Measurements from ENCODE around the gene RAB6B.

Gene RAB6B

DNA sequence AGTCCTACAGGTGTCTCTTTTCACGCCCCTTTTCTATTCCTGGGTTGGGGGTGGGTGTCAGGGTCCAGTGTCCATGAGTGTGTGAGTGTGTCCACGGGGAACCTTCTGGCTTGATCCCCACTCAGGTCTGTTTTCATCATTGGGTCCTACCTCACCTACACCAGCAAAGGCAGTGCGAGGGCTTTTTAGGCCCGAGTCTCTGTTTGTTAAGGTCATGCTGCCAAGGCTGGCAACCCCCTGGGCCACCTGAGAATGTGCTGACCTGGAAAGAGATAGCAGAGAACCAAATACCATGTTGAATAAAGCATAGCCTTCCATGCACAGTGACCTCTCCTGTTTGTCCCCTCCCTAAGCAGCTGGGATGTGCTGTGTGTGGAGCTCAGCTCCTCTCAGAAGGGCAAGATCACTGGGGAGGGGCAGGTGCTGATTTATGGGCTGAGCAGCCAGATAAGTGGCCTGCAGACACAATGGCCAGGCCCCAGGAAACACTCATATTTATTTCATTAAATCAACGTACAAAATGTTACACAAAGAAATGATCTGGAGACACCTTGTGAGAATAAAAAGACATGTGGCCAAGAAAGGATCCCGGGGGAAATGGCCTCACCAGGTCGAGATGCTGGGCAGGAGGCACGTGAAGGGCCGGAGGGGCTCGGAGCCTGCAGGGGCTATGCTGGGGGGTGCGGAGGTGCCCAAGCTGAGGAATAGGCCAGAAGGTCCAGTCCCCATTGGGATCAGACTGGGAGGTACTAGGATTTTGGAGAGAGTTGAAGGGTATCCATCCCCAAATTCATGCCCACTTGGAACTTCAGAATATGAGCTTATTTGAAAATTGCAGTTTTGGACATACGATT is 36.1 kb downstream of the RAB6B start (continued):
- no peak for TF ChIP-seq TCF4 (CRISPR knock-in tag; IDR thresholded peaks at IDR 0.05; ENCODE audit: borderline replicate concordance)
- no peak for TF ChIP-seq CSDC2 (CRISPR knock-in tag; IDR thresholded peaks at IDR 0.05)
- TF ChIP-seq, protein P1, sequence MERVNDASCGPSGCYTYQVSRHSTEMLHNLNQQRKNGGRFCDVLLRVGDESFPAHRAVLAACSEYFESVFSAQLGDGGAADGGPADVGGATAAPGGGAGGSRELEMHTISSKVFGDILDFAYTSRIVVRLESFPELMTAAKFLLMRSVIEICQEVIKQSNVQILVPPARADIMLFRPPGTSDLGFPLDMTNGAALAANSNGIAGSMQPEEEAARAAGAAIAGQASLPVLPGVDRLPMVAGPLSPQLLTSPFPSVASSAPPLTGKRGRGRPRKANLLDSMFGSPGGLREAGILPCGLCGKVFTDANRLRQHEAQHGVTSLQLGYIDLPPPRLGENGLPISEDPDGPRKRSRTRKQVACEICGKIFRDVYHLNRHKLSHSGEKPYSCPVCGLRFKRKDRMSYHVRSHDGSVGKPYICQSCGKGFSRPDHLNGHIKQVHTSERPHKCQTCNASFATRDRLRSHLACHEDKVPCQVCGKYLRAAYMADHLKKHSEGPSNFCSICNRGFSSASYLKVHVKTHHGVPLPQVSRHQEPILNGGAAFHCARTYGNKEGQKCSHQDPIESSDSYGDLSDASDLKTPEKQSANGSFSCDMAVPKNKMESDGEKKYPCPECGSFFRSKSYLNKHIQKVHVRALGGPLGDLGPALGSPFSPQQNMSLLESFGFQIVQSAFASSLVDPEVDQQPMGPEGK (CRISPR knock-in tag; IDR thresholded peaks at IDR 0.05; ENCODE audit: borderline replicate concordance) = no peak
- no peak for TF ChIP-seq BACH2 (CRISPR knock-in tag; IDR thresholded peaks at IDR 0.05; ENCODE audit: borderline replicate concordance)
- no peak for TF ChIP-seq OSR1 (CRISPR knock-in tag; IDR thresholded peaks at IDR 0.05)
- TF ChIP-seq ZFP30 (CRISPR knock-in tag; IDR thresholded peaks at IDR 0.05) = no peak

GRCh38 chr3:133857767-133858166 is 37.9 kb downstream of the RAB6B start:
- ATAC-seq = no peak
- TF ChIP-seq ARNTL (CRISPR knock-in tag; IDR thresholded peaks at IDR 0.05; ENCODE audit: borderline replicate concordance, low read depth) = no peak
- TF ChIP-seq GLIS3 (CRISPR knock-in tag; IDR thresholded peaks at IDR 0.05) = no peak
- TF ChIP-seq CSDC2 (CRISPR knock-in tag; IDR thresholded peaks at IDR 0.05) = no peak
- TF ChIP-seq CREB5 (CRISPR knock-in tag; IDR thresholded peaks at IDR 0.05; ENCODE audit: low read depth) = no peak
- no peak for TF ChIP-seq CSRNP3 (CRISPR knock-in tag; IDR thresholded peaks at IDR 0.05)
- no peak for TF ChIP-seq TOX (CRISPR knock-in tag; IDR thresholded peaks at IDR 0.05; ENCODE audit: borderline replicate concordance)
- TF ChIP-seq RARB (CRISPR knock-in tag; IDR thresholded peaks at IDR 0.05) = no peak

DNA sequence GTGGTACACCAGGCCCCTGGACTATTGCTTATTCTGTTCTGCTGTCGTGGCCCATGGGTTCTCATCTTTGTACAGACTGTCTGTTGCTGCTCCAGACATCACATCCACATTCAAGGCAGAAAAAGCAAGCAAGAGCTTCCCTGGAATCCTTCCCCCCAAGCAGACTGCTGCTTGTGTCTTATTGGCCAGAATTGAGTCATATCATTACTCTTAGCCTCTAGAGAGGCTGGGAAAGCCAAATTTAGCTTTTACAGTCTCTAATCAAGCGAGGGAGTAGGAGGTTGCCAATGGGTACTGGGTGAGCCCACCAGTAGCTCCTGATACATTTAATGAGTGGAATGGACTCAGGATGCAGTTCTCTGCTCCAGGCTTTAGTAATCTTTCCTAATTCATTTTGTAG is 39.4 kb downstream of the RAB6B start:
- no peak for TF ChIP-seq ZFP3 (CRISPR knock-in tag; IDR thresholded peaks at IDR 0.05)
- TF ChIP-seq, protein P1 (CRISPR knock-in tag; IDR thresholded peaks at IDR 0.05; ENCODE audit: borderline replicate concordance) = no peak
- TF ChIP-seq ISL1 (CRISPR knock-in tag; IDR thresholded peaks at IDR 0.05) = no peak
- no peak for TF ChIP-seq CSRNP3 (CRISPR knock-in tag; IDR thresholded peaks at IDR 0.05)
- no peak for TF ChIP-seq PPARA (CRISPR knock-in tag; IDR thresholded peaks at IDR 0.05; ENCODE audit: borderline replicate concordance)
- no peak for TF ChIP-seq TOX (CRISPR knock-in tag; IDR thresholded peaks at IDR 0.05; ENCODE audit: borderline replicate concordance)
- no peak for TF ChIP-seq ARNTL (CRISPR knock-in tag; IDR thresholded peaks at IDR 0.05; ENCODE audit: borderline replicate concordance, low read depth)
- TF ChIP-seq ZC3H10 (CRISPR knock-in tag; IDR thresholded peaks at IDR 0.05) = no peak
- no peak for TF ChIP-seq CREB5 (CRISPR knock-in tag; IDR thresholded peaks at IDR 0.05; ENCODE audit: low read depth)
- no peak for TF ChIP-seq RARB (CRISPR knock-in tag; IDR thresholded peaks at IDR 0.05)
- no peak for TF ChIP-seq OSR1 (CRISPR knock-in tag; IDR thresholded peaks at IDR 0.05)
- no peak for TF ChIP-seq SNAI2 (CRISPR knock-in tag; IDR thresholded peaks at IDR 0.05)
- TF ChIP-seq TCF4 (CRISPR knock-in tag; IDR thresholded peaks at IDR 0.05; ENCODE audit: borderline replicate concordance) = no peak
- TF ChIP-seq POU6F1 (CRISPR knock-in tag; IDR thresholded peaks at IDR 0.05; ENCODE audit: borderline replicate concordance, low read depth) = no peak
- TF ChIP-seq, protein P2, sequence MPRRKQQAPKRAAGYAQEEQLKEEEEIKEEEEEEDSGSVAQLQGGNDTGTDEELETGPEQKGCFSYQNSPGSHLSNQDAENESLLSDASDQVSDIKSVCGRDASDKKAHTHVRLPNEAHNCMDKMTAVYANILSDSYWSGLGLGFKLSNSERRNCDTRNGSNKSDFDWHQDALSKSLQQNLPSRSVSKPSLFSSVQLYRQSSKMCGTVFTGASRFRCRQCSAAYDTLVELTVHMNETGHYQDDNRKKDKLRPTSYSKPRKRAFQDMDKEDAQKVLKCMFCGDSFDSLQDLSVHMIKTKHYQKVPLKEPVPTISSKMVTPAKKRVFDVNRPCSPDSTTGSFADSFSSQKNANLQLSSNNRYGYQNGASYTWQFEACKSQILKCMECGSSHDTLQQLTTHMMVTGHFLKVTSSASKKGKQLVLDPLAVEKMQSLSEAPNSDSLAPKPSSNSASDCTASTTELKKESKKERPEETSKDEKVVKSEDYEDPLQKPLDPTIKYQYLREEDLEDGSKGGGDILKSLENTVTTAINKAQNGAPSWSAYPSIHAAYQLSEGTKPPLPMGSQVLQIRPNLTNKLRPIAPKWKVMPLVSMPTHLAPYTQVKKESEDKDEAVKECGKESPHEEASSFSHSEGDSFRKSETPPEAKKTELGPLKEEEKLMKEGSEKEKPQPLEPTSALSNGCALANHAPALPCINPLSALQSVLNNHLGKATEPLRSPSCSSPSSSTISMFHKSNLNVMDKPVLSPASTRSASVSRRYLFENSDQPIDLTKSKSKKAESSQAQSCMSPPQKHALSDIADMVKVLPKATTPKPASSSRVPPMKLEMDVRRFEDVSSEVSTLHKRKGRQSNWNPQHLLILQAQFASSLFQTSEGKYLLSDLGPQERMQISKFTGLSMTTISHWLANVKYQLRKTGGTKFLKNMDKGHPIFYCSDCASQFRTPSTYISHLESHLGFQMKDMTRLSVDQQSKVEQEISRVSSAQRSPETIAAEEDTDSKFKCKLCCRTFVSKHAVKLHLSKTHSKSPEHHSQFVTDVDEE (CRISPR knock-in tag; IDR thresholded peaks at IDR 0.05) = no peak
- no peak for TF ChIP-seq ZNF8 (CRISPR knock-in tag; IDR thresholded peaks at IDR 0.05)
- no peak for TF ChIP-seq CSDC2 (CRISPR knock-in tag; IDR thresholded peaks at IDR 0.05)
- ATAC-seq = no peak; the same call in 2 of the 3 replicates

All from SK-N-SH treated with all-trans-retinoic acid at 6 μM for 48 hours (cell line).